ENCODE results near the gene JMJD8.

Gene JMJD8

DNA sequence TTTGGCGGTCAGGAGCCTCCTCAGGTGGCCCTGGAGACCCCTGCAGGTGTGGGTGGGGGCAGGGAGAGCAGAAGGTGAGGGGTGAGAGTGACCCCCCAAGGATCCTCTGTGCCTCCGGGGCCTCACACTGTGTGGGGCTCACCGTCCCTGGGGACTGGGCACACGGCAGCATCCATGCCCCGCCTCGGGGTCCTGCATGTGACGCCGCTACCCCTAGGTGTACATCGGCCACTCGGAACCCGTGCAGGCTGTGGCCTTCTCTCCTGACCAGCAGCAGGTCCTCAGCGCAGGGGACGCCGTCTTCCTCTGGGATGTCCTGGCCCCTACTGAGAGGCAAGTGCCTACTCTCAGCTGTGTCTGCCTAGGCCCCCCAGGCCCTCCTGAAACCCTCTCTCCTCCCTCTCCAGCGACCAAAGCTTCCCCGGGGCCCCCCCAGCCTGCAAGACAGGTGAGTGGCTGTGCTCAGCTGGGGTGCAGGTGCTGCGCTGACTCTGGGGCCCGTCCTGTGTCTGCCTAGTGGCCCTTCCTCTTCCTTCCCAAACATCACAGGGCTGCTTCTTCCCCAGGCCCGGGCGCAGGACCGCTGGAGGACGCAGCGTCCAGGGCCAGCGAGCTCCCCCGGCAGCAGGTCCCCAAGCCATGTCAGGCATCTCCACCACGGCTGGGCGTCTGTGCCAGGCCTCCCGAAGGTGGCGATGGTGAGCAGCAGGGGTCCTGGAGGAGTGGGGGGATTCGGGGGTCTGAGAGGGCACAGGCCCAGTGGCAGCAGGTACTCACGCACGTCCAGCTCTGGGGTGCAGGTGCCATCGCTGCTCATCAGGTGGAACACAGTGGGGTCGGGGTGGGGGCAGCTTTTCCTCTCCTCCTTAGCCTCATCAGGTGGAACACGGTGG is 25.2 kb downstream of the JMJD8 start:
- no peak for DNase-seq

DNA sequence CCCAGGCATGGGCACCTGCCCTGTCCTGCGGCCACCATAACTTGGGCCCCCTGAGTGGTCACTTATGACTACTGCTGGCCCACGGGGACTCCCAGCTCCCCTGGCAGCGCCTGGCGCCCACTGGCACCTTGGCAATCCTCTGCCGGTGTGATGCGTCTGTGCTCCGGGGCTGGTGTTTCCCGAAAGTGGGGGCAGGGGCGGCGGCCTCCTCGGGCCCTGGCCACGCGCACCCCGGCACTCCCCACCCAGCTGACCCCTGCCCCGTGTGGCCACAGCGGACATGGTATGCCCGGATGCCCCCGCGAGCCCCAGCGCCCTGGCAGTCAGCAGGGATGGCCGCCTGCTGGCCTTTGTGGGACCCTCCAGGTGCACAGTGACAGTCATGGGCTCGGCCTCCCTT is 26.6 kb downstream of the JMJD8 start:
- no peak for DNase-seq

DNA sequence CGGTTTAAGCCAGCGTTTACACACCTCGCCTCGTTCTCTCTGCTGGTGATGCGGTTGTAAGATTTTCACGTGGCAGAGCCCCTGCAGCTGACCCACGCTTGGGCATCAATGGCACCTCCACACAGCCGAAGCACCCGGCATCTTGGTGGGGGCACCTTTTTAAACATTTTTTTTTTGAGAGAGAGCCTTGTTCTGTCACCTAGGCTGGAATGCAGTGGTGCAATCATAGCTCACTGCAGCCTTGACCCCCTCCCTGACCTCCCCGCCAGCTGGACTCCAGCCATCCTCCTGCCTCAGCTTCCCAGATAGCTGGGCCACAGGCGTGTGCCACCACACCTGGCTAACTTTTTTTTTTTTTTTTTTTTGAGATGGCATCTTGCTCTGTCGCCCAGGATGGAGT is 30.1 kb downstream of the JMJD8 start:
- DNase-seq = no peak

DNA sequence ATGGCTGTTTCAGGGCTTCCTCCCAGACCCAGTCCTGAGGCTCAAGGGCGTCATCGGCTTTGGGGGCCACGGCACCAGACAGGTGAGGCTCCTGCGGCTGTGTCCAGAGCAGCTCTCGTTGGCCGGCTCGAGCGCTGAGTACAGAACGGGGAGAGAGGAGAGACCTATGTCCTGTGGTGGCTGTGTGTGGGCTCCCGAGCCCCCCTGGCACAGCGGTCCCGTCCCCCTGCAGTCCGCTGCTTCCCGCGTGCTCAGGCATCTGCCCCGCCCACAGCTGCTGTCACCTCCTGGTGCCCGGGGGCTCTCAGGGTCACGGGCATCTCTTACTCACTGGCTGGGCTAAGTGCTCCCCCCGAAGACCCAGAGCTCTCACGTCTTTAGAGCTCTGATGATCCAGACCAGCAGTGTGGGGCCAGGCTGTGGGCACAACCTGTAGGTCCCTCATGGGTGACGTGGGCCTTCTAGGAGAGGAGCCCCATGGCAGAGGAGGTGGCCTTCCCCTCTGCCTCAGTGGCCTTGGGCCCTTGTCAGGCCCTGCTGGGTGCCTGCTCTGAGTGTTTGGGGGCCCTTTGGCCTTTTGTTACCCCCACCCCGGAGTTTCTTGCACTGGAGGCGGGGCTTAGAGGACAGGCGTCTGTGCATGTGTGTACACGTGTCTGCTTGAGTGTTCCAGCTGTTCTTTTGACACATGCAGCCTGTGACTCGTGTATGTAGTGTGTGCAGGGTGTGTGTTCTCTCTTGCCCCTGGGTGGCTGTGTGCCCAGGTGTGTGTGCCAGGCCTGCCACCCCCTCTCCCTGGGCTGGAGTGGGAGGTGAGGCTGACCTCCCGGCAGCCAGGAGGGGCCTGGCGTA is 31.5 kb downstream of the JMJD8 start:
- no peak for DNase-seq

DNA sequence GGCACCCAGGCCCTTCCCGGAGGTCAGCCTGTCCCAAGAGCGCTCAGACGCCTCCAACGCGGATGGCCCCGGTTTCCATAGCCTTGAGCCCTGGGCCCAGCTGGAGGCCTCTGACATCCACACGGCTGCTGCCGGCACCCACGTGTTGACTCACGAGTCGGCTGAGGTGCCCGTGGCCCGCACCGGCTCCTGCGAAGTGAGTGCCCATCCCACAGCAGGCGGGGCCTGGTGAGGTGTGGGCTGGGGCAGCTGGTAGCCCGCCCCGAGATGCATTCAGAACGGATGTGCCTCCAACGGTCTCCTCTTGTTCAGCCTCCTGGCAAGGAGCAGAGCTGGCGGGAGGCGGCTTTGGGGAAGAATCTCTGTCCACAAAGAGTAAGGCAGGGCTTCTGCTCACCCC is 32.3 kb downstream of the JMJD8 start:
- DNase-seq = no peak

DNA sequence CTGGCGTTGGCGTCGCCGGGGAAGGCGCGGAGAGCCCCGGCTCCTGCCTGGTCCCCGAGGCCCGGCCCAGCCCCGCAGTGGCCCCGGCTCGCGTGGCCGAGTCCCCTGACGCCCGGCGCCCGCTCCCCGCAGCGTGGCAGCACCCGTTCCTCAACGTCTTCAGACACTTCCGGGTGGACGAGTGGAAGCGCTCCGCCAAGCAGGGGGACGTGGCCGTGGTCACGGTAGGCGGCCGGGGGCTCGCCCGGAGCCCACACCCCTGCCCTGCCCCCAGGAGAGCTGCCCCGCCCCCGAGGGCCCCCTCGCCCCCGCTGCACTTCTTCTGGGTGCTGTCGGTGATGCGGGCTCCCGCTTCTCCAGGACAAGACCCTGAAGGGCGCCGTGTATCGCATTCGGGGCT is 34.5 kb downstream of the JMJD8 start:
- DNase-seq = no peak

DNA sequence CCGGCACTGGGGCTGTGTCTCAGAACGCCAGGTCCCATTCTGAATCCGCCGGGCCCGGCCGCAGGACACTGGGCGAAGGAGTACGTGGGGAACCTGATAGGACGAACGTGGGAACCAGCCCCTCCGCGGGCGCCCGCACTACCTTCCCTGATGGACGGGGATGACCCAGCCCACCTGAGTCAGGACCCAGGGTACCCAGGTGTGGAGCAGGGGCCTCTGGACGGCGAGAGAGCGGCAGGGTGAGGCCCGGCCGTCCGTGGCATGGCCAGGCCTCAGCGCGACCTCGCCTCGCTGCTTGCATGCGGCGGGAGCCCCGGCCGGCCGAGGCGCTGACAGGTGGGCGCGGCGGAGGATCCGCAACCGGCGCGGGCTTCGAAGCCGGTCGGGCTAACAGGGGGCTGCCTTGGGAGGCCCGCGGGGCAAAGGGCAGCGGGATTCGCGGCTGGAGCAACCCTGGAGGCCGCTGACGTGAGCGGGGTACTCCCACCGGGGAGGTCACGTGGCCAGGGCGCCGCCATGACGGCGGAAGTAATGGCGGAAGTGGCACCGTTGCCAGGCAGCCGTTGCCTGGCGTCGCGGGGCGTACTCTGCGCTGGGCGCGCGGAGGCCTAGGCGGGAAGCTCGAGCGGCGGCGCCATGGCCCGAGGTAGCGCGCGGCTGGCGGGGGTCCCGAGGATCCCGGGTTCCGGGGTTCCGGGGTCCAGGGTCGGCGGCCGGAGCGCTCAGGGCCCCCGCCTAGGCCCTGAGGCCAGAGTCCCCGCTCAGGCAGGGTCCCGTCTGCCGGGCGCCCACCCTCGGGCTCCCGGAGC is 35.1 kb downstream of the JMJD8 start, which contains the start of gene WDR90:
TSS of gene WDR90 (plus strand) at position 585 of the 809 bp plus-strand sequence. CDS start at position 637, 52 bp downstream.
- DNase-seq = peak; percentile 90 to 91

DNA sequence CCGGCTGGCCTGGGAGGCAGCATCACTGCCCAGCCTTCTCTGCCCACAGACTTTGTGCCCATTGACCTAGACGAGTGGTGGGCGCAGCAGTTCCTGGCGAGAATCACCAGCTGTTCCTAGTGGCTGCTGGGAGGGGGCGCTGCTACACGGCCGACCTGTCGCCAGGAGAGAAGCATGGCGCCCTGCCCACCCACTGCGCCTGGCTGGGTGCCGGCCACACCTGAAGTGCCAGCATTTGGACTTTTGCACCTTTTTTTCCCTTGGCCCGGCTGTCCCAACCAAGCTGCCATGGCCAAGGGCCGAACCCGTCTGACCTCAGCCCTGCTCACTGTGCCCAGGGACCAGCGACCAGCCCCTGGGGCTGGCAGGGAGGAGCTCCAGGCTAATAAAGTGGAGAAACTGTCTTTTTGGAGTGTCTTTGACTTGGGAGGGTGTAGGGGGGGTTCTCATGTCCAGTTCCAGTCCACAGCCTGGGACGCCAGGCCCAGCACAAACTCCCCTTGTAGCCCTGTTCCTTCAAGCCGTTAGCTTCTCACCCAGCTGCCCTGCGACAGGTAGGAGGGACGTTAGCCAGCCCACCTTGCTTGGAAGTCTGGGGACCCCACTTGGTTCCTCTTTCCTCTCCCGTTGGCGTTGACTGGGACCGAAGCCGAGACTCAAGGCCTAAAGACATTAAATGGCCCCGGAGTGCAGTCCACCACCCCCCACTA is 35.9 kb downstream of the JMJD8 start:
- DNase-seq = peak in 1 of 2 experiments; percentile 33

DNA sequence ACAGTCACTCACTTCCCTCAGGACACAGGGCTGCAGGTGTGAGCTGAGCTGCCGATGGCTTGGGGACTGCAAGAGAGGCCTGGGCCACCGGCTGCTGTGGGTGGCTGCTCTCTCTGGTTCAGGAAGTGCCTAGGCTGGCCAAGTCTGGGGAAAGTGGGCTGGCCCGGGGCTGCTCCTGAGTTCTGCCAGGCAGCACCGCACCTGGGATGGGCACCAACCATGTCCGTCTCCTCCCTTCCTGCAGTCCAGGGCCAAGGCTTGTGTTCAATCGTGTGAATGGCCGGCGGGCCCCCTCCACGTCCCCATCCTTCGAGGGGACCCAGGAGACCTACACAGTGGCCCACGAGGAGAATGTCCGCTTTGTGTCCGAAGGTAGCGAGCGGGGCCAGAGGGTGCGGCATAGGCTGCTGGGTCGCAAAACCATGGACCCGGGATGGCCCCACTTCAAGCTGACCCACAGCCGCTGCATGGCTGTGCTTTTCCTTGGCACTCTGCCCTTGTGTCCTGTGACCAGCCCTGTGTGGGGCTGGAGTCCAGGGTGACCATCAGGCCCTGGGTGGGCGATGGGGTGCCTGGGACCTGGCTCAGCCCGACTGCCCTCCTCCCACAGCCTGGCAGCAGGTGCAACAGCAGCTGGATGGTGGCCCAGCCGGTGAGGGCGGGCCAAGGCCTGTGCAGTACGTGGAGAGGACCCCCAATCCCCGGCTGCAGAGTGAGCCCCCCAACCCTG is 36.8 kb downstream of the JMJD8 start:
- no peak for DNase-seq

DNA sequence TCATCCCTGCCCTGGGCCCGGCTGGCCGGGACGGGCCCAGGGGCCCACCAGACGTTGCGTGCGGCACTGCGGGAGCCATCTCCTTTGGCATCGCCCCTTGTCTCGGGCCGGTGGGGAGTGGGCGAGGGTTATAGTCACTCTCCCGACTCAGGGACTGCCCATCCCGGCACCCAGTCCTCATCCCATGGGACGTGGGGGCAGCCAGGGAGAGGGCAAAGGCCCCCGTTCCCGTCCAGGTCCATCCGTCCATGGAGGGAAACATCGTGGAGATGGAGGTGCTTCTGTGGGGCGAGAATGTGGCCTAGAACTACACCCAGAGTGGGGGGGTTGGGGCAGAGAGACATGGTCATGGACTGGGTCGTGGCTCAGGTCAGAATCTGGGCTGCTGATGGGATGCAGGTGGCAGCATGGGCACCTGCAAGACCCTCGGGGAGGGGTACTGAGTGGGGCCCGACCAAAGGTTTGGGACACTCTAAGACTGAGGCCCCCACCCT is 37.4 kb downstream of the JMJD8 start:
- no peak for DNase-seq

DNA sequence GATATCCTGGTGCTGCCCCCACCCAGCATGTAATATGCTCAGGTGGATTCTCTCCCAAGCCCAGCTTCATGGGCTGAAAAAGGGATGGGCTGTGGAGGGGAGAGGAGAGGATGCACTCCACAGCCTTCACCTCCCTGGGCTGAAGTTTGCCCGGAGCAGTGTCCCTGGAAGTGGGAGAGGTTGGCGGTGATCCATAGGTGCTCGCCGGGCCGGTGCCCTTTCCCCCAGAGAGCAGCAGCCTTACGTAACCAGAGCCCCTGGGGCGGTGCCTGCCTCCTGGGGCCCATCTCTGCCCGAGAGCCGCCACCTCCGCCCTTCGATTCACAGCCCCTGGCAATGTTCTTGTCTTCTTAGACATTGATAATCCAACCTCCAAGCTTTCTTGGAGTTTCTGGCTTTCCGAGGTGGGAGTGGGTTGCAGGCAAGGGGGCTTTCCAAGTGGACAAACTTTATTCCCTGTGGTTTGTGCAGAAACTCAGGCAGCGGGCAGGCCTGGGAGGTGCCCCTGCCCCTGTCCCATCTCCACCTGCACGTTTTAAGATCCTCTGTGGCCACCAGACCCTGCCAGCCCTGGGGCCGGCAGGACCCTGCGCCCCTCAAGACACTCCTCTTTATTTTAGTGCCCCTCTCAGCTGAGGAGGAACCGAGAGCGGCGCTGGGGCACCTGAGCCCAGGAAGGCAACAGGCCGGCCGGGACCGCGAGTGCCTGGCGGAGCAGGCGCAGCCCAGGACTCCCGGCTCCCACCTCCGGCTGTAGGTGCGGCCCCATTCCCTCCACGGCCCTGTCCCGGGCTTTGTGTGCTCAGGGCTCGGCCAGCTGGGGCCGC is 38.1 kb downstream of the JMJD8 start:
- no peak for DNase-seq

DNA sequence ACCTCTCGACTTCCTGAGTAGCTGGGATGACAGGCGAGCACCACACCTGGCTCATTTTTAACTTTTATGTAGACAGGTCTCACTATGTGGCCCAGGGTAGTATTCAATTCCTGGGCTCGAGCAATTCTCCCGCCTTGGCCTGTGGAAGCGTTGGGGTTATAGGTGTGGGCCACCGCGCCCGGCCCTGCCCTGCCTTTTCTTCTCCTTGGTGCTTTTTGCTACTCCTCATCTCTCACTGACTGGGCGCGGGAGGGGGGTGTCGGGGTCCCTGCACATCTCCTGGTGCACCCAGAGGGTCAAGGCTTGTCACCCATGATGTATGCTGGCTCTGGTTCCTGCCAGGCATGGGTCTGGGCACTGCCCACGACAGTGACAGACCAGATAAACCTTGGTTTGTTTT is 39.6 kb downstream of the JMJD8 start:
- no peak for DNase-seq

DNA sequence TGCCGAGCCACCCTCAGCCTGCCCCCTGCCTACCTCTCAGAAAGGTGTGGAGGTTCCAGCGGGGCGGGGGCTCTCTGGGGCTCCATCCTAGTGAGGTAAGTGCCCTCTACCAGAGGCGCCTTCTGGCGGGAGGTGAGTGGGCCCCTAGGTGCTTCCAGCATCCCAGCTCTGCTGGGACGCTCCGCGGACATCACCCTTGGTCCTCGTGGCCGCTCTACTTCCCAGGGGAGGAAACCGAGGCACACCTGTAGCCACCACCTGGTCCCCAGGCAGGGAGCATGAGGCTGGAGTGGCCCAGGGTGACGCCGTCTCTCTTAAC is 41.1 kb downstream of the JMJD8 start:
- no peak for DNase-seq

DNA sequence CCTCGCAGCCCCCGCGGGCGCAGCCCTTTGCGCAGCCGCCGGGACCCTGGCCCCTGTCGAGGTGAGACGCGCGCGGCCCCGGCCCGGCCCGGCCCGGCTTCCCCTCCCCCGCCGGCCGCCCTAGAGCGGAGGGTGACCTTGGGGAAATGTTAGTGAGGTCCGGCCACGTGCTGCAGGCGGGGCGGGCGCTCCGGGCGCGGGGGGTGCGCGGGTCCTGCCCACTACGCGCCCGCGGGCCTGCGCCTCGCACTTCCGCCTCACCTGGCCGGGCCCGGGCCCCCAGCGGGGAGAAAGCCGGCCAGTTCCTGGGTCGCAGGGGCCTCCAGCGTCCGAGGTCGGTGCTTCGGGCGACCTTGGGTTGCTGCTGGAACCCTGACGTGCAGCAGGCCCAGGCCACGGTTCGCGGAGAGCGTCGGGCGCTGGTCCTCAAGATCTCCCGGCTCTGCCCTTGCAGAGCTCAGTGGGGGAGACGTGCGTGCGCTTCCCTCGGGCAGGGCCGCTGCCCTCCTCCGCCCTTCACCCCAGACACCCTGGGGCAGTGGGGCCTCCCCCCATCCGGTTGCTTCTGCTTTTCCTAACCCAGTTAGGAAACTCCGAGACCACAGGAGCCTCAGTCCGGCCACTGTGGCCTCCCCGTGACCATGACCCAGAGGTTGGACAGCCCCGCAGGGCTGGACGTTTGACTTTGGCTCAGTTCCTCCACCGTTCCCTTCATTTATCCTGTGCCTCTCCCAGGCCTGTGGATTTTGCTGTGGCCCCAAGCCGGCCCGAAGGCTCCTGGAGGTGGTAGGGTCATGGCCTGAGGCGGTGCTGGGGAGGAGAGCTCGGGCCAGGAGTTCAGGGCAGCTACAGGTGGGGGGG is 41.7 kb downstream of the JMJD8 start:
- no peak for DNase-seq

DNA sequence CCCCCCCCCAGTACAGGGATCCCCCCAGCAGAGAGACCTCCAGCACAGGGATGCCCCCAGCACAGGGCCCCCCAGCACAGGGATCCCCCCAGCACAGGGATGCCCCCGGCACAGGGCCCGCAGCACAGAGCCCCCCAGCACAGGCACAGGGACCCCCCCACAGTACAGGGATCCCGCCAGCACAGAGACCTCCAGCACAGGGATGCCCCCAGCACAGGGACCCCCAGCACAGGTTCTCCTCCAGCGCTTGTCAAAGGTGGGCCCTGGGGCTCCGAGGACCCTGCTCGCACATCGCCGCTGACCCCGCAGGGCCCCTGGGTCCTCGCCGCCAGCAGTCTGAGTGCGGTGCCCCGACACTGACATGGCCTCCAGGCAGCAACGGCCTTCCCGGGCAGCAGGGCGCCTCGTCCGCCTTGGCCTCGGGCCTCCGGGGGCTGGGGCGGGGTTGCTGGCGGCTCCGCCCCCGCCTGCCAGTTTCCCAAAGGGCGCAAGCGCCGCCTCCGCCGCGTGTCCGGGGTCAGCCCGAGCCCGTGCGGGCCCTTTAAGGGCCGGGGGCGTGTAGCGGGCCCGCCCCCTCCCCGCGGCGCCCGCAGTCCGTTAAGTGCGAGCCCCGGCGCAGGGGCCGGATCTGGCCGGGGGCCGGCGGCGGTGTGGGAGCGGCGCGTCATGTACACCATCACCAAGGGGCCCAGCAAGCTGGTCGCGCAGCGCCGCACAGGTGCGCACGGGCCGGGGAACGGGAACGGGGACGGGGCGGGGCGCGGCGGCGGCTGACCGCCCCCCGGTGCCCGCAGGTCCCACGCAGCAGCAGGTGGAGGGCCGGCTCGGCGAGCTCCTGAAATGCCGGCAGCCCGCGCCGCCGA is 42.6 kb downstream of the JMJD8 start, which contains the start of gene MCRIP2:
TSS of gene MCRIP2 (plus strand) at position 503 of the 863 bp plus-strand sequence. CDS start at position 667, 164 bp downstream.
- DNase-seq = peak in 1 of 2 experiments; percentile 42

DNA sequence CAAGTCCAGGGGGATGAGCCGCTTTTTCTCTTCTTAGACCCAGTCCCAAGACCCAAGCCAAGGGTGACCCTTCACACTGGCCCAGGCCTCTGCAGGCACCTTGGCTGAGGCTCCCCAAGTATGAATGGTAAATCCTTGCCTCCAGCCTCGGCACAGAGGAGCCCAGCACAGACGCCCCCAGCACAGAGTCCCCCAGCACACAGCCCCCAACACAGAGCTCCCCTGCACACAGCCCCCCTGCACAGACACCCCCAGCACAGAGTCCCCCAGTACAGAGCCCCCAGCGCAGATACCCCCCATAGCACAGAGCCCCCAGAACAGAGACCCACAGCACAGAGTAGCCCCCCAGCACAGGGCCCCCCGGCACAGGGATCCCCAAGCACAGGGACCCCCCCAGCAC is 43.5 kb downstream of the JMJD8 start:
- DNase-seq = no peak

DNA sequence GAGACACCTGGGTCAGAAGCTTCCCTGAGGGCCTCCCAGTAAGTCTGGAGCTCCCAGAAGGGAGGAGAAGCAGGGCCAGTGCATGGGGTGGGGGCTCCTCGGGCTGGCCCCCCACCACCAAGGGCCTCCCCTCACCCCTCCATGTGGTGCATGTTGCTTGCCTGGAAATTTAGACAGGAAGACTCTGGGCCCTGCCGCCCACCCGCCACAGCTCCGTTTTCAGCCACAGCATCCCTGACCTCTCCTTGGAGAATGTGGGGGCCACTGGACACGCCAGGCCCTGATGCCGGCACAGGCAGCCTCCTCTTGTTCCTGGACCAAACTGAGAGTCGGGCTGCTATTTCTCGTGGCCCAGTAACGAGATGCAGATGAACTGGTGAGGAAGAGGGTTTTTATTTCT is 45.3 kb downstream of the JMJD8 start:
- DNase-seq = no peak

DNA sequence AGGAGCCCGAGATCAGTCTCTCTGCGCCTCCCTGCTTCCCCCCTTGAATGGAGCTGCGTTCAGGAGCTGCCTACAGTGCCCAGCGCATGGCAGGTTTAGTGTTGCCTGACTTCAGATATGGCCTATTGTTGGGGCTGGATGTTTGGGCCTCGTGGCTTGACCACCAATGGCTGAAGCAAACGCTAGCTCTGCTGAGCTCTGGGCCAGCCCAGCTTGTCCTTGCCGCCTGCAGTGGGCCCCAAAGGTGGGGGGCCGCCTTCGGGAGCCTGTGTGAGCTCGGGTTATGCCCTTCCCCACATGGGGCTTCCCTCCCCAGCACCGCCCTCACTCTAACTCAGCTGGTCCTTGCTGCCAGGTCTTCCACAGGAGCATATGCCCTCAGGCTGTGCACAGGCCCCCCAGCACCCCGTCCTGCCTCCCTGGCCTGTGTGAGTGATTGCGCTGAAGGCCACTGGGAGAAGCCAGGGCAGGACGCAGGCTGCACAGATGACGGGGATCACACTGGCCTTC is 46.0 kb downstream of the JMJD8 start:
- no peak for DNase-seq

Data from activated CD4-positive, alpha-beta T cell treated with anti-CD3 and anti-CD28 coated beads, Interleukin-2, amount 50 U/mL, for 4 hours (primary cell).